ENCODE measurements around the gene CDH4. TPM values are rescaled to one million over a fixed set of nuclear protein-coding genes. Genes with fewer than 3 reads are reported as not detected.

Gene CDH4
- total and polyA plus RNA-seq, 3 experiments from 2014 or later, result 0.22 TPM; not detected in 2

DNA sequence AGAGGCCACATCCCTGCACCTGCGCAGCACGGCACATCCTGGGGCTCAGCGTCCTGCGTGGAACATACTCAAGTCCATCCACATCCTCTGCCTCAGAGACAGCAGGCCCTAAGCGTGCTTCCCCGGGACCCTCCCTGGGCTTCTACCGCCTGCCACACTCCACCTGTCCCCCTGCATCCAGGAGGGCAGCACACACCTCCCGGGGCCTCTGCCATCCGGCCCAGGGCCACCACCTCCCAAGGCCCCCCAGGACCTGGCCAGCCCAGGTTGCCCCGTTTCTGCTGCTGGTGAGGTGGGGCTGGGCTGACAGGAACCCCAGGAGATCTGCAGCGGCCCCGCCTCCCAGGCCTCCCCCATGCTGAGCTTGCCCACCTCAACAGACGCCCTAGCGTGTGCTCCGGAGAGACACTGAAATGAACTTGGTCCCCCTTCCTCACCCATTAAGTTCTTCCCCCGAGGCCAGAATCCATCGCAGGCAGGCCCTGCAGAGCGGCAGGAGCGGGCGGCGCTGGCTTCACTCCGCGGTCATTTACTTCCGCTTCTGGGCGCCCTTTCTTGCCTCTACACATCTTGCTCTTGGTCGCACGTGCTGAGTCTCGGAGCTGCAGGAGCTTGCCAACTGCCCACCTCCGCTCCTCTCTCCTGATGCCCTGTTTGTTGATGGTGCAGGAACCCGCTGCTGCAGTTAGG, 578.3 kb downstream of the CDH4 start:
- Mint-ChIP-seq H3K27me3 (peaks cover 3 to 12% of the 10 kb centered on the region in 2 donors), H3K9me3 (no peaks in the 10 kb centered on the region), H3K36me3 (no peaks in the 10 kb centered on the region), H3K4me3 (no peak overlapping the region), H3K27ac (no peak overlapping the region), H3K4me1 (no peaks in the 10 kb centered on the region)
- POLR2A ChIA-PET, result no interaction called here
- no peak overlapping the region for H3K27ac ChIP-seq (ENCODE audit: low read depth, low read length)
- no peaks in the 10 kb centered on the region for H3K4me1 ChIP-seq (ENCODE audit: insufficient read depth, low read length)
- CTCF ChIA-PET, result no interaction called here
- H3K27me3 ChIP-seq (ENCODE audit: insufficient read depth, low read length, poor library complexity, severe bottlenecking), result no peaks in the 10 kb centered on the region
- no peak overlapping the region for H3K4me3 ChIP-seq (ENCODE audit: low read length)
- H3K9me3 ChIP-seq (ENCODE audit: low read length), result no peaks in the 10 kb centered on the region
- DNase-seq, result no peak
- no peaks in the 10 kb centered on the region for H3K36me3 ChIP-seq (ENCODE audit: insufficient read depth, low read length)

- Histone ChIP-seq H3K9me3 (ENCODE audit: low read length) (no peaks in the 10 kb centered on the region), H3K36me3 (ENCODE audit: insufficient read depth, low read length) (no peaks in the 10 kb centered on the region), H3K27me3 (ENCODE audit: insufficient read depth, low read length, poor library complexity, severe bottlenecking) (no peaks in the 10 kb centered on the region), H3K27ac (ENCODE audit: low read depth, low read length) (no peak overlapping the region), H3K4me1 (ENCODE audit: insufficient read depth, low read length) (no peaks in the 10 kb centered on the region), H3K4me3 (ENCODE audit: low read length) (no peak overlapping the region)
- ChIA-PET POLR2A (no interaction called here), CTCF (no interaction called here)
- Mint-ChIP-seq H3K9me3 (no peaks in the 10 kb centered on the region), H3K27ac (no peak overlapping the region), H3K36me3 (no peaks in the 10 kb centered on the region), H3K27me3 (peaks cover 3 to 12% of the 10 kb centered on the region in 2 donors), H3K4me1 (no peaks in the 10 kb centered on the region), H3K4me3 (no peak overlapping the region)
- DNase-seq, result no peak
Observed at GRCh38 chr20:61830991-61831390, 578.9 kb downstream of the CDH4 start.

- Histone ChIP-seq H3K4me3 (ENCODE audit: low read length) (no peak overlapping the region), H3K27ac (ENCODE audit: low read depth, low read length) (no peak overlapping the region), H3K4me1 (ENCODE audit: insufficient read depth, low read length) (no peaks in the 10 kb centered on the region), H3K36me3 (ENCODE audit: insufficient read depth, low read length) (no peaks in the 10 kb centered on the region), H3K27me3 (ENCODE audit: insufficient read depth, low read length, poor library complexity, severe bottlenecking) (no peaks in the 10 kb centered on the region), H3K9me3 (ENCODE audit: low read length) (no peaks in the 10 kb centered on the region)
- H3K4me3 Mint-ChIP-seq, result no peak overlapping the region
- H3K27ac Mint-ChIP-seq, result no peak overlapping the region
- POLR2A ChIA-PET, result no interaction called here
- peaks cover 3 to 12% of the 10 kb centered on the region in 2 donors for H3K27me3 Mint-ChIP-seq
- CTCF ChIA-PET, result no interaction called here
- DNase-seq, result no peak
- no peaks in the 10 kb centered on the region for H3K9me3 Mint-ChIP-seq
- no peaks in the 10 kb centered on the region for H3K4me1 Mint-ChIP-seq
- no peaks in the 10 kb centered on the region for H3K36me3 Mint-ChIP-seq
Observed at GRCh38 chr20:61832181-61832580, 580.1 kb downstream of the CDH4 start.

DNA sequence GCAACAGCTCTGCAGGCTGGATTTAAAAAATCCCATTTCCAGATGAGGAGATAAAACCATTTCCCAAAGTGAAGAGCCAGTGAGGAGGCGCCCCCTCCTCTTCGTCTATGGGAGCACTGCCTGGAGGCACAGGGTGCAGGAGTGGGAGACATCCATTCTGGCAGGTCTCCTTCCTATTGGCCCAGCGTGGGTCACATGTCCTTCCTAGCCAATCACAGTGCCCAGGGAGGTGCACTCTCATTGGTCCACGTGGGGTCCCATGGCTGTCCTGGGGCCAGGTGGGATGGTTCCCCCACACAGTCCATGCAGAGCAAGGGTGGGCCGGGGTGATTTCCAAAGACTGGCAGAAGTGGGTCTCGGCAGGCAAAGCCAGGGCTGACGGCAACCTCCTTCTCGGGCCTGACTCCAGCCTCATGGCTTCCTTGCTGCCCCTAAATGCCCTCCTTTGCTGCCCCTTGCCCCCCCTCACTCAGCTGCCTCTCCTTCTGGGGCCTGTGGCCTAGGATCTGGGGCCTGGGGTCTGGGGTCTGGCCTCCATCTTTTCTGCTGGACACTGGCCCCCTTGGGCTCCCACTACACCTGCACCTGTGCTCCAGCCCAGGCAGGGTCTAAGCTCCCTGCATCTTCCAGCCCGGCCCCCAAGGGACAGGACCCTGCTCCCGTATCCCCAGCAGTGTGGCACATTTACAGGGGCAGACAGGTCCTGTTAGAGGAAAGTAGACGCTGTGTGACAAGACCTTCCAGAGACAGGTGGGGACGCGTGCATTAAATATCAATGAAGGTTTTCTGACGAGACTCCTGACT, 581.9 kb downstream of the CDH4 start:
- CTCF ChIA-PET, result no interaction called here
- POLR2A ChIA-PET, result no interaction called here
- Mint-ChIP-seq H3K36me3 (no peaks in the 10 kb centered on the region), H3K4me3 (no peak overlapping the region), H3K27ac (no peak overlapping the region), H3K9me3 (no peaks in the 10 kb centered on the region), H3K4me1 (no peaks in the 10 kb centered on the region), H3K27me3 (peaks cover 3 to 12% of the 10 kb centered on the region in 2 donors)
- no peaks in the 10 kb centered on the region for H3K27me3 ChIP-seq (ENCODE audit: insufficient read depth, low read length, poor library complexity, severe bottlenecking)
- no peak overlapping the region for H3K4me3 ChIP-seq (ENCODE audit: low read length)
- H3K27ac ChIP-seq (ENCODE audit: low read depth, low read length), result no peak overlapping the region
- H3K36me3 ChIP-seq (ENCODE audit: insufficient read depth, low read length), result no peaks in the 10 kb centered on the region
- no peak for DNase-seq
- H3K9me3 ChIP-seq (ENCODE audit: low read length), result no peaks in the 10 kb centered on the region
- no peaks in the 10 kb centered on the region for H3K4me1 ChIP-seq (ENCODE audit: insufficient read depth, low read length)

- no peaks in the 10 kb centered on the region for H3K9me3 Mint-ChIP-seq
- Histone ChIP-seq H3K27me3 (ENCODE audit: insufficient read depth, low read length, poor library complexity, severe bottlenecking) (no peaks in the 10 kb centered on the region), H3K4me1 (ENCODE audit: insufficient read depth, low read length) (no peaks in the 10 kb centered on the region), H3K27ac (ENCODE audit: low read depth, low read length) (no peak overlapping the region), H3K9me3 (ENCODE audit: low read length) (no peaks in the 10 kb centered on the region), H3K4me3 (ENCODE audit: low read length) (no peak overlapping the region), H3K36me3 (ENCODE audit: insufficient read depth, low read length) (no peaks in the 10 kb centered on the region)
- ChIA-PET CTCF (no interaction called here), POLR2A (no interaction called here)
- H3K4me3 Mint-ChIP-seq, result no peak overlapping the region
- DNase-seq, result no peak
- no peak overlapping the region for H3K27ac Mint-ChIP-seq
- peaks cover 4 to 12% of the 10 kb centered on the region in 2 donors for H3K27me3 Mint-ChIP-seq
- no peaks in the 10 kb centered on the region for H3K36me3 Mint-ChIP-seq
- no peaks in the 10 kb centered on the region for H3K4me1 Mint-ChIP-seq
Observed at GRCh38 chr20:61835301-61835700, 583.2 kb downstream of the CDH4 start.

DNA sequence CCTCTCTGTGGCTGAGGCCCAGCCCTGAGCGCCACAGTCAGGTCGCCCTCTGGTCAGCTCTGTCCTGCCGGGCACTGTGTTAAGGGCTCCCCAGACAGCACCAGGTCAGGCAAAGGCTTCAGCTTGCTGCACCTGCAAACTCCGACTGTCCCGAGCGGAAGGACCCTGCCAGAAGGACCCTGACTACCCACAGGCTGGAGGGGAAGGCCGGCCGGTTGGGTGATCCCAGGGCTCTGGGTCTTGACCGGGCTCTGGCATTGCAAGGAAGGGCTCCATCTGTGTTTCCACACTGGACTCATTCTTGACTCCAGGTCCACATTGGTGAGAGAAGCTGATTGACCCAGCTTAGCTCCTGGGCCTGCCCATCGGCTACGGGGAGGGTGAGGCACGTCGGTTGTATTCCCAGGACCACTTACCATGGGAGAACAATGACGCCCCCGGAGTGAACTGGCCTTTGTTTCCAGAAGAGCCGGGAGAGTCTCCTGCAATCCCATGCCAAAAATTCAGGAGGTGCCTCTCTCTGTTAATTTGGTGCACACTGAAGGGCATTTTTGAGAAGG, 583.8 kb downstream of the CDH4 start:
- H3K4me1 ChIP-seq (ENCODE audit: insufficient read depth, low read length), result no peaks in the 10 kb centered on the region
- POLR2A ChIA-PET, result no interaction called here
- H3K4me3 Mint-ChIP-seq, result no peak overlapping the region
- H3K36me3 Mint-ChIP-seq, result no peaks in the 10 kb centered on the region
- no peaks in the 10 kb centered on the region for H3K4me1 Mint-ChIP-seq
- peaks cover 3 to 7% of the 10 kb centered on the region in 2 donors for H3K27me3 Mint-ChIP-seq
- H3K9me3 ChIP-seq (ENCODE audit: low read length), result no peaks in the 10 kb centered on the region
- CTCF ChIA-PET, result no interaction called here
- H3K27ac Mint-ChIP-seq, result no peak overlapping the region
- H3K4me3 ChIP-seq (ENCODE audit: low read length), result no peak overlapping the region
- H3K36me3 ChIP-seq (ENCODE audit: insufficient read depth, low read length), result no peaks in the 10 kb centered on the region
- H3K27me3 ChIP-seq (ENCODE audit: insufficient read depth, low read length, poor library complexity, severe bottlenecking), result no peaks in the 10 kb centered on the region
- no peak overlapping the region for H3K27ac ChIP-seq (ENCODE audit: low read depth, low read length)
- H3K9me3 Mint-ChIP-seq, result no peaks in the 10 kb centered on the region
- no peak for DNase-seq

DNA sequence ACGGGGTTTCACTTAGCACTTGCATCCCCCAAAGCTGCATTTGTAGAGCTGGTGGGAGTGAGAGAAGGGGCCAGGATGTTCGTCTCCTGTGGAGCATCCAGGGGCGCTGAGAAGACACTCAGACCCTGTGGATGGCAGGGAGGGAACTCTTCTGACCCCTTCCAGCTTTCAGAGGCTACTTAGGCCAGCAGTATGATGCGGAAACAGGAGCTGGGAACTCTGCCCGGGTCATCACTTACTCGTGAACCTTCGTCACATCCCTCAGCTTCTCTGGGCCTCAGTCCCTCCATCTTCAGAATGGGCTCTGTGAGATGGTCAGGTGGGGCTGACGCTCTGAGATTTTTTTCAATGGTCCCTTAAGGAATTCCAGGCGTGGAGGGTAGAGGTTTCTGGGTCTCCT, 585.1 kb downstream of the CDH4 start:
- Mint-ChIP-seq H3K4me1 (no peaks in the 10 kb centered on the region), H3K27me3 (peaks cover 2 to 4% of the 10 kb centered on the region in 2 donors), H3K9me3 (no peaks in the 10 kb centered on the region), H3K4me3 (no peak overlapping the region), H3K36me3 (no peaks in the 10 kb centered on the region), H3K27ac (no peak overlapping the region)
- peak in 1 of 5 donors; percentile 10 for DNase-seq
- Histone ChIP-seq H3K9me3 (ENCODE audit: low read length) (no peaks in the 10 kb centered on the region), H3K4me1 (ENCODE audit: insufficient read depth, low read length) (no peaks in the 10 kb centered on the region), H3K27ac (ENCODE audit: low read depth, low read length) (no peak overlapping the region), H3K4me3 (ENCODE audit: low read length) (no peak overlapping the region), H3K36me3 (ENCODE audit: insufficient read depth, low read length) (no peaks in the 10 kb centered on the region), H3K27me3 (ENCODE audit: insufficient read depth, low read length, poor library complexity, severe bottlenecking) (no peaks in the 10 kb centered on the region)
- ChIA-PET CTCF (no interaction called here), POLR2A (no interaction called here)

GRCh38 chr20:61839223-61839911, 587.3 kb downstream of the CDH4 start:
- Mint-ChIP-seq H3K27me3 (peaks cover 4 to 5% of the 10 kb centered on the region in 2 donors), H3K9me3 (no peaks in the 10 kb centered on the region), H3K27ac (no peak overlapping the region), H3K4me3 (no peak overlapping the region), H3K4me1 (no peaks in the 10 kb centered on the region), H3K36me3 (no peaks in the 10 kb centered on the region)
- ChIA-PET POLR2A (no interaction called here), CTCF (no interaction called here)
- H3K27me3 ChIP-seq (ENCODE audit: insufficient read depth, low read length, poor library complexity, severe bottlenecking), result no peaks in the 10 kb centered on the region
- H3K4me1 ChIP-seq (ENCODE audit: insufficient read depth, low read length), result no peaks in the 10 kb centered on the region
- no peaks in the 10 kb centered on the region for H3K9me3 ChIP-seq (ENCODE audit: low read length)
- no peak for DNase-seq
- no peak overlapping the region for H3K4me3 ChIP-seq (ENCODE audit: low read length)
- no peaks in the 10 kb centered on the region for H3K36me3 ChIP-seq (ENCODE audit: insufficient read depth, low read length)
- H3K27ac ChIP-seq (ENCODE audit: low read depth, low read length), result no peak overlapping the region
